ENCODE results near the gene EPHA6.
"Not testable (repeated sequence)": the region's sequence is repeated elsewhere in the genome, so short reads cannot be mapped to it uniquely, and the experiment has no call there.

The EPHA6 gene

DNA sequence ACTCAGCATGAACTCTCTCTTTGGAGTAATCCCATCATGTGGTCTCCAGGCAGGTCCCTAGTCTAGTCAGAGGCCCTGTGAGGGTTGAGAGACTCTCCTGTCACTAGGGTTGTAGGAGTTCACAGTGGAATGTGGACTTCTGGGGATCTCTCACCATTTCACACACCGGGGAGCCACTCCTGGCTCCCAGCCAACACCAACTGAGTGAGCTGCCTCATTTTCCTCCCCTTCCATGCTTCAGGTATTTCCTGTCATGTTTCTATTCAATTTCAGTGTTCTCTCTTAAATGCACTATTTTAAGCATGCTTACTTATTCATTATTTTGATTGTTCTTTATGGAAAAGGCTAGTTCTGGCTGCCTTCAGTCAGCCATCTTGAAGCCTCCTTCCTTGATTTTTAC, 482.6 kb downstream of the EPHA6 start:
- DNase-seq = no peak

- no peak for DNase-seq
Observed at GRCh38 chr3:97301114-97301513, 486.7 kb downstream of the EPHA6 start.

- no peak for DNase-seq
Observed at GRCh38 chr3:97306226-97306625, 491.8 kb downstream of the EPHA6 start.

DNA sequence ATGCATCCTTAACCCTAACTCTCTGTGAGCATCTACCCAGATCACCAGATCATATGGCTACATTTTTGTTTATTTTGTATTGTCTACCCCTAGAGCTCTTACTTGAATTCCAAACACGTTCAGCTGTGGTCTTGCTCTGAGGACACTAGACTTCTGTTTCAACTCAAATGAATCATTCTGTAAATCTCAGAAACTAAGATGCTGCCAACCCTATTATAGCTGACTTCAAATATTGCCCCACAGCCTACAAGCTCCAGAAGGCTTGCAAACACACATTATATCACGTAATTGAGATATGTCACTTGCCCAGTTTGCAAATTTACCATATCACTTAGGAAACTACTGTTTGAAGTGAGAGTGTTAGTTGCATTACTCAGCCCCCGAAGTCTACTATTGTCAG, 524.0 kb downstream of the EPHA6 start:
- DNase-seq = no peak

- no peak for DNase-seq
Observed at GRCh38 chr3:97340940-97341339, 526.5 kb downstream of the EPHA6 start.

DNA sequence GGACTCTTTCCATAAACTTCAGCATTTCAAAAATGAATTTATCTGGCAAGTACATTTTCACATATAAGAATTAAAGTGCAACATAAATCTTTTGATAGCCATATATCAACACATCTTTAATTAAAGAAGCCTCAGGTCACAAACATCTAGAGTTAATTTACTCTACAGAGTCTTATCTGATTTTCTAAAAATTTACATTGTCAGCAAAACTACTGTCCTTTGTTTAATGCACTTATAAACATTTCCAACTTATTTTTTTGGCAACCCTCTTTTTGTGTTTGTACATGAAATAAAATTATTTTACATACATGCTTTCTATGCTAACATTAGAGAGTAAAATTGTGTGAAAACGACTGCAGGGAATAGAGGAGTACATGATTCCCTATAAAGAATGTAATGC, 533.4 kb downstream of the EPHA6 start:
- DNase-seq = no peak

GRCh38 chr3:97350971-97351370, 536.6 kb downstream of the EPHA6 start:
- no peak for DNase-seq

DNA sequence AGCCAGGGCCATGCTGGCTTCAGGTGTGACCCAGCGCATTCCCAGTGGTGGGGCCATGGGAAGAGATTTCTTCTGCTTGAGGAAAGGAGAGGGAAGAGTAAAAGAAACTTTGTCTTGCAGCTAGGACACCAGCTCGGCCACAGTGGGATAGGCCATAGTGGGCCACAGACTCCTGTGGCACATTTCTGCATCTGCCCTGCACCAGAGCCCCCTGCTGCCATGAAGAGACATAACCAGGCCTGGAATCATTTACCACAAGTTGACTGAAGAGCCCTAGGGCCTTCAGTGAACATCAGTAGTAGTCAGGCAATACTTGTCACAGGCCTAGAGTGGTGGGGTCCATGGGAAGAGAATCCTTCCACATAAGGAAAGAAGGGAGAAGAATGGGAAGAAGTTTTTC, 538.8 kb downstream of the EPHA6 start:
- DNase-seq = no peak

- no peak for DNase-seq
Observed at GRCh38 chr3:97359977-97360376, 545.6 kb downstream of the EPHA6 start.

- no peak for DNase-seq
Observed at GRCh38 chr3:97360804-97361203, 546.4 kb downstream of the EPHA6 start.

GRCh38 chr3:97384583-97384982, 570.2 kb downstream of the EPHA6 start:
- no peak for DNase-seq

- DNase-seq = no peak
Observed at GRCh38 chr3:97388774-97389173, 574.4 kb downstream of the EPHA6 start.

DNA sequence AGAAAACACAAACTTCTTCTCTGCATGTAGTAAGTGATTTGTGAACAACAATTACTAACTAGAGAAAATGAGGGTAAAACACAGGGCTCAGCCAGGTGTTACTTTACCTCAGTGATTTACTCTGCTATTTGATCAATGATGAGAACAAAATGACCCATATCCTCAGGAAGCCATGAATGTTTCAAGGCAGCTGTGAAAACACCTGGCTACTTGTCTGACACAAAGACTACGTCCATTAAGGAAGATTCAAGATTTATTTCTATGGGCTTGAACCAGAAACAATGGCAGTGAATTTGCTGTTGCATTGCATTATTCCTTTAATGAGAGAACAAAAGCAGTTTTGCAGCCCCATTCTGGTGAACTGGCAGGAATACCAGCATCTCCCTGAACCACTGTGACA, 575.5 kb downstream of the EPHA6 start:
- no peak for DNase-seq

GRCh38 chr3:97391167-97391566, 576.8 kb downstream of the EPHA6 start:
- DNase-seq = no peak

DNA sequence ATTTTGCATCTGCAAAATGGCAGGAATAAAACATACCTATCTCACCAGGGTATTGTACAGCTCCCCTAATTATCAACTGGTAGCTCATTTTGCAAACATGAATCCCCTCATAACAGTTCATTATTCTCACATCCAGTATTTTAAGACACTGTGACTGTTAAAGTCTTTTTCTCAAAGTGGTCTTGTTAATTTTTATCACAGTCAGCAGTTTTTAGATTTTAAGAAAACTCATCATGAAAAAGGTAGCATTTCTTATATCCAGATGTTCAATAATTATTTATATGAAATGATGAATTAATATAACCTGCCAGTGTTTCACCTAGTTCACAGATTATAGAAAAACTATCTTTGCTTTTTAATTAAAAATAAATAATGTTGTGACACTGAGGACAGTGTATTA, 595.2 kb downstream of the EPHA6 start:
- no peak for DNase-seq

DNA sequence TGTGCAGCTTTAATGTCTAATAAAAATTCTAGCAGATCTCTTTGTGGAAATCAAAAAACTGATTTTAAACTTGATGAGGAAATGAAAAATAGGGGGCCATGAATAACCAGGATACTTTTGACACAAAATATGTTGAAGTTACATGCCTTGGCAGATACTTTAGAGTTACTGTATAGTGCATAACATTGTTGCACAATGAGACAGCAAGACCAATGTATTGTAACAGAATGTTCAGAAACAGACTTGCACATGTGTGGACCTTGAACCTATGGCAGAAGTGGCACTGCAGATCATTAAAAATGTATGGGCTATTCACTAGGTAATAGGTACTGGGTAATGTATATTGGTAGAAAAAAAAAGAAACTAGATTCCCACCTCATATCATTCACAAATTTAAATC, 607.2 kb downstream of the EPHA6 start:
- DNase-seq = no peak

GRCh38 chr3:97425002-97425401, 610.6 kb downstream of the EPHA6 start:
- DNase-seq = no peak

- DNase-seq = no peak
Observed at GRCh38 chr3:97430601-97431000, 616.2 kb downstream of the EPHA6 start.

DNA sequence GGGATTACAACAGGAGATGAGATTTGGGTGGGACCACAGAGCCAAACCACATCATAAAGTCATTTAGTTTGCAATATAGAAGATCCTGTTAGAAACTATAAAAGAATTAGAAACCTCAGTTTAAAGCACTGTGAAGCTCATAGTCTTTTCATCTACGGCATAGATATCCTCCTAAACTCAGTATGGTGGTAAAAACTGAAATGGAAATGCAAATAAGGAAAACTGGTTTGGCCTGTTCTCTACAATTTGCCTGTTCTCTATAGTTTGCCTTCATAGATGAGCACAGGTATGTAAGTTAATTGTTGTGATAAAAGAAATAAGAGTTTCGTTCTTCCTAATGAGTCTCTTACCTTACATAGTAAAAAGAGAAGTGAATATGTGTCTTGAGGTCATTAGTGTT, 618.5 kb downstream of the EPHA6 start:
- no peak for DNase-seq

DNA sequence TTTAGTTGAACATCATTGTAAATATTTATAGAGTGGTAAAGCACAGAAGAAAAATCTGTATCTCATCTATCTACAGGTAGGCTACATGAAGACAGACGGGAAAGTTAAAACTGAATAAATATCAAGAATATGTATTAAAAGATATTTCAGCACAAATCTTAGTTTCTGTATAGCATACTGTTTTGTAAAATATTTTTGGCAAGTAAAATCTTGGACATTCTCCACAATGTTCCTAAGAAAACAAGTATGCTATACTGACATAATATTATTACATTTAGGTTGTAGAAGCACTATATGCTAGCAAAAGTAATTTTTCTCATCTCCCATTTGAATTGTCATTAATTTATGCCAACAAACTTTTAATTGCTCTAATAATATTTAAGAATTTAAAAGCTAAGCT, 623.7 kb downstream of the EPHA6 start:
- no peak for DNase-seq

- DNase-seq = no peak
Observed at GRCh38 chr3:97439373-97439772, 625.0 kb downstream of the EPHA6 start.

- no peak for DNase-seq
Observed at GRCh38 chr3:97464035-97464434, 649.6 kb downstream of the EPHA6 start.

DNA sequence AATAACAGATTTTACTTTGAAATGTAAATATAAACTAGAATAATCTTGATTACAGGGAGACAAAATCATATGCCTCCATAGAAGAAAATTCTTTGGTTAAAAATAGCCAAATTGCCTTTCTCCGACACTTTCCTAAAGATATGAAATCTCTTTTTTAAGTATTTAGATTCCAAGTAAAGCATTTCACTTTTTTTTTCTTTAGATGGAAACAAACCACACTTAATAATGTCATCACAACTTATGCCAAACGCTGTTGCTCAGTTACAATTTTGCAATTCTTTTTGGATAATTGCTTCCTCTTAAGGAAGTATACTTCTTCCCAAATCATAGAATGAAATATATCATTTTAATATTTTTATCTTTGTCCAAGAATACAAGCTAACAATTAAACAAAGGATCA, 656.1 kb downstream of the EPHA6 start:
- no peak for DNase-seq

- DNase-seq = no peak
Observed at GRCh38 chr3:97479740-97480139, 665.3 kb downstream of the EPHA6 start.

DNA sequence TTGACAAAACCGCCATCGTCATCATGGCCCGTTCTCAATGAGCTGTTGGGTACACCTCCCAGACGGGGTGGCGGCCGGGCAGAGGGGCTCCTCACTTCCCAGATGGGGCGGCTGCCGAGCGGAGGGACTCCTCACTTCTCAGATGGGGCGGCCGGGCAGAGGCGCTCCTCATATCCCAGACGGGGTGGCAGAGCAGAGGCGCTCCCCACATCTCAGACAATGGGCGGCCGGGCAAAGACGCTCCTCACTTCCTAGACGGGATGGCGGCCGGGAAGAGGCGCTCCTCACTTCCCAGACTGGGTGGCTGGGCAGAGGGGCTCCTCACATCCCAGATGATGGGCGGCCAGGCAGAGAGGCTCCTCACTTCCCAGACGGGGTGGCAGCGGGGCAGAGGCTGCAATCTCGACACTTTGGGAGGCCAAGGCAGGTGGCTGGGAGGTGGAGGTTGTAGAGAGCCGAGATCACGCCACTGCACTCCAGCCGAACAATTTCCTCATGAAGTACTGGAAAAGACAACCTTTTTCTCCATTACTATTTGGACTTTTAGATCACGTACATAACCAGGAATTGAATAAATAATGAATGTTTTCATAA, 666.4 kb downstream of the EPHA6 start:
- DNase-seq = not testable (repeated sequence)

DNA sequence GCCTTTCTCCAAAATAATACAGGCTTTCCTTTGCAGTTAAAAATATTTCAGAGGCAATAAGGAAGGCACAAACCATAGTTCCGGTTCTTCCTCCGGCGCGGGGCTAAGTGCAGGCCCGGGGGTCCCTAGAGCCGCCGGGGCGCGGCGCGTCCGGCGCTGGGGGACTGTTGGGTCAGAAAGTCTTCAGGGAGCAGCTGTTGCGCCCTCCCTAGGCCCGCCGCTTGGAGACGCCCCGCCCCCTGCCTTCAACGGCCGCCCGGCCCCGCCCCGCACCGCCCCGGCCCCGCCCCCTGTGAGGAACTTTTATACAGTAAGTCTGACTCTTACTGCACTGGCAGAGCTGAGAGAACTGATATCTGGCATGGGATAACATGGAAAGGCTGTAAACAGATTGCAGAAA, 667.0 kb downstream of the EPHA6 start:
- no peak for DNase-seq
